HG02642 (cell line): ENCODE results near the gene HEYL.

ENCODE experiments used
- ATAC-seq: cut with Tn5 transposase; IDR thresholded peaks from one replicate; pipeline ENCODE4 v1.9.1; 2021; ENCODE audit warnings: mild to moderate bottlenecking; ENCODE audit not compliant: unreplicated experiment, poor library complexity

HEYL gene

DNA sequence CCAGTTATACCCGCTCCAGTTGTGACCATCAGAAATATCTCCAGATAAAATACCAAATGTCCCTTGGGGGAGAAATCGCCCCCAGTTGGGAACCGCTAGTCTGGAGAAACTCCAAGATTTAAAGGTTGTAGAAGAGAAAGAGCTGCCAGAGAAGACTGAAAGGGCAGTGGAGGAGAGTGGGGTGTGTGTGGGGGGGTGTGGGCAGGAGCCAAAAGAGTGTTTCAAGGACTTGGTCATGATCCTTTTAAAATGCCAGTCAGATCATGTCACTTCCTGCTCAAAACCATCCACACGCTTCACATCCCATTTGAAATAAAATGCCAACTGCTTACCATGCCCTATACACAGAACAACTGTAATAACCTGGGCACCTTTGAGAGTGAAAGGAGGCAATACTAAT, 3.4 kb upstream of the HEYL start:
- no peak for ATAC-seq

DNA sequence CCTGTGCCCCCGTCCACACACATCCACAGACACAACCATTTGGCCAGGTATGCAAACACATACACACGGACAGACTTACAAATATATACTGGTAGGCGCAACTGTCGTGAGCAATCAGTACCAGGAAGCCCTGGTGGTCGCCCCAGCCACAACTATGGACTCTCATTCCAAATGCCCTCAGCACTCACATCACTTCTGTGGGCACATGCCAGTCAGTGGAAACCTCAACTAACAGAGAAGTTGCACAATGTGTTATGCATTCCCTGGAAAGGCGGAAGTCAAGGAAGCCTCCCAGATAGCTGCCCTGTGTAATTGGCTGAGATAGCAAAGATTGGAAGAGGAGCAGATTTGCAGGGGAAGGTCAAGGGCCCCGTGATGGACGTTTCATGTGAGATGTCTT, 1.4 kb upstream of the HEYL start:
- no peak for ATAC-seq

DNA sequence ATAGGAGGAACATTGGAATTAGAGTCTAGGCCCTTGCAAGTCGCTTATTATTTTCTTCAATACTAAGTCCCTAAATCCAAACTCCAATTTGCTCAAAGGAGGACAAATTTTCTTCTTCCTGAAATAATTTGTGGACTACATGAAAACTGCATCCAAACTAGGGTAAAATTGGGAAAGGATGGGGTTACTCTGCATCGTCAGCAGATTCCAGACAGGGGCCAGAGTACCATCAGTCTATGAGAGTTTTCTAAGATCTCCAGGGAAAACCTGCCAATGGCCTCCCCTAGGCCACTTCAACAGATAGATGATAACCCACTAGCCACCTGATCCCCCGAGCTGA, 508 bp downstream of the HEYL start:
- ATAC-seq = no peak

DNA sequence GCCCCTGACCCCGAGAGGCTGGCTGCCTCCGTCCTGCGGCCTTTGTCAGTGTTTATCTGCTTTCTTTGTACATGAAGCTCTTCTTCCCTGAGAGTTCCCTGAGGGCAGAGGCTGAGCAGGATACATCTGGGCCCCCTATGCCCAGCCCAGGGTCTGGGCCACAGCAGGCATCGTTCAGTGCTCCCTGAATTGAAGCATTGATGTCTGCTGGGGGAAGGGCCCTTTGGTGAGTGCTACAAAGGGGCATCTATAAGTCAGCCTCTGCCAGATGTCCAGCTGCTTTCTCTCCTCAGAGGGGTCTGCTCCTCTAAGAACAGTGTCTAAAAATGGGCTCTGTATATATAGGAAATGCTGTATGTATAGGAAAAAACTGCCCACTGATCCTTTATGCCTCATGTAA, 2.1 kb downstream of the HEYL start:
- no peak for ATAC-seq

DNA sequence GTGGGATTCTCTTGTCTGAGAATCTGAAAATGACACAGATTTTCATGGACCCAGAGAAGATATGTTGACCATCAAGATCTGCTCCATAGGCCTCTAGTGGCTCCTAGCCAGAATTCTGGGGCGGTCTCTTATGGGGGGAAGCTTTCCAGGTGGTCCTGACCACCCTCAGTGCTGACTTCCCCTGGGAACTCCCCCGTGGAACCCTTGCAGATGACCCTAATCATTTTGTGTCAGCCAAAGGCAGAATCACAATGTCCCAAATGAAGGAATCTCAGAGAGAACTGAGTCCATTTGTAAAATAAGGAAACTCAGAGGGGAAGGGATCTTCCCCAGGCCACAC, 3.6 kb downstream of the HEYL start:
- ATAC-seq = no peak

DNA sequence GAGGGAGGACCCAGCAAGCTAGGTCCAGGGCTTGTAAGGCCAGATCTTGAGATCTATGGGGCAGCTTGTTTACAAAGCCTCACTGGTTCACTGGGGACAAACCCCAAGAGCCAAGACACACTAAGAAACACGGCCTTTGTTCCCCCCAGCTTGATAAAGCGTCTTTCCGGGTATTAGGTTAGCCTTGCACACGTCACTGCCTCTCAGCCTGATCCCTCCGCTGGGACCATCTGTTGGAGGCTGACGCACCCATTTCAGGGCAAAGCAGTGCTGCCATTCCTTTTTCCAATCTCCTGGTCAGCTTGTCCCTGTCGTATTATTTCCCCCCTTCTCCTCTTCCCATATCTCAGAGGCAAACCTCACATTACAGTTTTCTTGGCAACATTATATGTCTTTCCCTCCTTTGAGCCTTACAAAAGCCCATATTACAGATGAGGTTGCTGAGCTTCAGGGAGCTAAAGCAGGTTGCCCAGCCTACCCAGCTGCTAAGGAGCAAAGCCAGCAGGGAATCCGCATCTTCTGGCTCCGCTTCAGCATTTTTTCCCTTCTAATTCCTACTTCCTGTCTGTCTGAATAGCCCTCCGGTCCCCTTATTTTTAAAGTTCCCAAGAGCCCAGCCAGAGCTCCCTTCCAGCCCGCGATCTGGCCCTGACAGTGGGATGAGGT, 4.1 kb downstream of the HEYL start:
- no peak for ATAC-seq

DNA sequence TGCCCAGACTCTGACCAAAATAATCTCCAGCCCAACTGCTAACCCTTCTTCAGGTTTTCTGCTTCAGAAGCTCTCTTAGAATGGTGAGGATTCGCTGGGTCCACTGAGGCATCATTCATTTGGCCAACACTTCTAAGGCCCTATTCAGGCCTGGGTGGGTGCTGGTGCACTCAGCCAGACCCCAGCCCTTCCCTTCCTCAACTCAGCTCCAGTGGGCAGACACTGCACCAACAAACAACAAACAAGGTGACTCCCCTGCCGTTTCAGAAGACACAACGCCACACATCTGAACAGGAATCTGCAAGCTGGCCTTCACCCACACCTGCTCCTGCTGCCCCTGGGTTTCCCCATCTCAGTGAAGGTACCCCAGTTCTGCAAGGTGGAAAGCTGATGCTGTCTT, 6.0 kb downstream of the HEYL start:
- ATAC-seq = no peak

DNA sequence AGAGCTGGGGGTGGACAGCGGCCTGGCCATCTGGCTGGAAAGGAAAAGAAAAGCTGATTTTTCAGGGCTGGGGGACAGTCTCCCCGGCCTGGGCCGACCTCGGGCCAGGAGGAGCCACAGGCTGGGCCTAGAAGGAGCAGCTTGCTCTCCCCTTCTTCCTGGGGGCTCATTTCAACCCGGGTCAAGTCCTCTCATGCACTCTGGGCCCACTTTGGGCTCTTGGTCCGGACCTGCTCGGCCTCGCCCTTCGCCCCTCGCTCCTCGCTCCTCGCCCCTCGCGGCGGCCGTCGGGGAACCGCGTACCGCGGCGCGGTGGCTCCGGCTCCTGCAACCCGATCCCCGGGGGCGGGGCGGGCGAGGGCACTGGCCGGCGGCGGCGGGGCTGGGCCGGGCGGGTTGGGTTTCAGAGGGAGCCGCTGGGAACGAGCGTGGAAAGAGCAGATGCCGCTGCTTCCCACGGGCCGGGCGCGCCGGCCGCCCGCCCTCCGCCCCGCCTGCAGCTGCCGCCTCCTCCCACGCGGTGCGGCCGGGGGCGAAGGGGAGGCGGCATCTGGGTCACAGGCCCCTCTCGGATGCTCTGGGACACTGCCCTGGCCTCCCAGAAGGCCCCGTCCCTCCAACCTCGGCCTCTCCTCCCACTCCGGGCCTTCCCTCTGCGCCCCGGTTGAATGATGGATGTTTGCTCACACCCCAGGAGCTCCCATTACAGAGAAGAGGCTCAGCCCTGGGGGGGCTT, 6.6 kb downstream of the HEYL start:
- no peak for ATAC-seq

DNA sequence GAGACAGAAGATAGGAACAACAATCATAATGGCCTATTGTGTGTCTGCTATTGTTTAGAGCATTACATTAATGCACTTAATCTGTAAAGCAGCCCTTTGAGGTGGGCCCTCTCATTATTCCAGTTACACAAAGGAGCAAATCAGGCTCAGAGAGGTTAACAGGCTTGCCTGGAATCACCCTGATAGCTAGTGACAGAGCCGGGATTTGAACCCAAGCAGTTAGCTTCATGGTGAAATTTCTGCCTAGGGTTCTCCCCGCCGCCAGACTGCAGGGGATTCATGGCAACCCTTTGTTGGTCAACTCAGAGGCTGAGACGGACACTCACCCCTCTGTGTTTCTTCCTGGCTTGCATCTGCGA, 7.1 kb downstream of the HEYL start:
- no peak for ATAC-seq

DNA sequence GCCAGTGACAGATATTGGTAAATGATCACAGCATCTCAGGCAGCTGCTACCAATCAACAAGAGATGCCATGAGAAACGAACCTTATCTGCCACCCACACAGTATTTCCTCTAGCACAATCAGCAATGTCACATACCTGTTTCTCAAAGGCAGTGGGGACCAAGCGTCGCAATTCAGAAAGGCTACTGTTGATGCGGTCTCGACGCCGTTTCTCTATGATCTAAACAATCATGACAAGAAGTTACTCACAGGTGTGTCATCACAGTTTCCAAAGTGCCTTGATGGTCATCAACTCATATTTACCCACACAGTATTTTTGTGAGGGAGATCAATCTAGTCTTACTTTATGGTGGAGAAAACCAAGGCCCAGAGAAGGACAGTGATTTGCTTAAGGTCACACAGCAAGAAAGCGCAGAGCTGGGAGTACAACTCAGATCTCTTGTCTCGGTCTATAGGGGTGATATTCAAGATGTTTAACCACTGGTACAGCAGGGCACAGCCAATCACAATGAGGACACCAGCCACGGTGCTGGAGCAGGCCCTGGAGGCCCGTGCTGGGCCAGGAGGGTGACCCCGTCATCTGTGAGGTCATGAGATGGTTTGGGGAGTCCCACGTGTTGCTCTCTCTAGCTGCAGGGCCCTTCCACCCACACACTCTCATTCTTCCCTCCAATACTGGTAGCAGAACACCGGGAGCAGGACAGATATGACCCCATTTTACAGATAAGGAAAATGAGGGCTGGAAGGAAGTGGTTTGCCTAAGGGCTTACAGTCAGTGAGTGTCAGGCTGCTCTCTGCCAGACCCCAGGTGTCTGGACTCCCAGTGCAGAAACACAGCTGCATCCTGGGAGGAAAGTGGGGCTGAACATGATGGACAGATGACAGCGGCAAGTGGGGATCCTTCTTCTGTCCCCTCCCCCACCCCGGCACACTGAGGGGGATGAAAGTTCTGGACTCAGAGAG, 7.8 kb downstream of the HEYL start:
- ATAC-seq = no peak

DNA sequence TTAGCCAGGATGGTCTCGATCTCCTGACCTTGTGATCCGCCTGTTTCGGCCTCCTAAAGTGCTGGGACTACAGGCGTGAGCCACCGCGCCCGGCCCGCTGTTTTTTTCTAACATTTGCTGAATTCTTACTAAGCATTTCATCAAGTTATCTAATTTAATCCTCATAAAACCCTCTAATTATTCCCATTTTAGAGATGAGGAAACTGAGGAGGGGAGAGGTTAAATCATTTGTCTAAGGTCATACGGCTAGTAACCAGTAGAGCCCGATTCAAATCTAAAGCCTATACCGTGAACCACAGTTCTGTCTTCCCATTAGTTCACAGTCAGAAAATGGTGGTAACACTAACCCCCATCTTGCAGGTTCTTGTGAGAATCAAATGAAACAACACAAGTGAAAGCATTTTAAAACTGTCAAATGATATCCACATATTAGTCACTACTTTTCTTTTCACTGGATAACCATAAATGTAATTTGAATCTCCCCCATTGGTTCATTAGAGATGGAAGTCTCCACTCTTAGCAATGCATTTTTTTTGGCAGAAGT, 10.6 kb downstream of the HEYL start:
- no peak for ATAC-seq

DNA sequence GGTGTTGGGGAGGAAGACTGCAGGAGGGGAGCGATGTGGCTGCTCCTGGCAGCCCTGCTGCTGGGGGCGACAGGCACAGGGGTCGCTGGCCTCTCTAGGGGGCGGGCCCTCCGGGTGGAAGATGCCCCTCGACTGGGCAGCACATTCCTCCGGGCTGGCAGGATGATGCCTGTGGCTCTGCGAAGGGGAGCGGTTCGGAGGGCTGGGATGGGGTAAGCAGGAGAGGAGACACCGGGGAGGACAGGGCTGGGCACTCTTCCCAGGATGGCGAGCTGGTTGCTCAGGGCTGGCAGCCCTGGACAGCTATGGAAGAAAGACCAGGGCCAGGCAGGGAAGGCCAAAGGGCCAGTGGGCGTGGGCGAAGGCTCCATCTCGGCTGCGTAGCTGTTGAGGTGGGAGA, 12.8 kb downstream of the HEYL start:
- ATAC-seq = no peak

DNA sequence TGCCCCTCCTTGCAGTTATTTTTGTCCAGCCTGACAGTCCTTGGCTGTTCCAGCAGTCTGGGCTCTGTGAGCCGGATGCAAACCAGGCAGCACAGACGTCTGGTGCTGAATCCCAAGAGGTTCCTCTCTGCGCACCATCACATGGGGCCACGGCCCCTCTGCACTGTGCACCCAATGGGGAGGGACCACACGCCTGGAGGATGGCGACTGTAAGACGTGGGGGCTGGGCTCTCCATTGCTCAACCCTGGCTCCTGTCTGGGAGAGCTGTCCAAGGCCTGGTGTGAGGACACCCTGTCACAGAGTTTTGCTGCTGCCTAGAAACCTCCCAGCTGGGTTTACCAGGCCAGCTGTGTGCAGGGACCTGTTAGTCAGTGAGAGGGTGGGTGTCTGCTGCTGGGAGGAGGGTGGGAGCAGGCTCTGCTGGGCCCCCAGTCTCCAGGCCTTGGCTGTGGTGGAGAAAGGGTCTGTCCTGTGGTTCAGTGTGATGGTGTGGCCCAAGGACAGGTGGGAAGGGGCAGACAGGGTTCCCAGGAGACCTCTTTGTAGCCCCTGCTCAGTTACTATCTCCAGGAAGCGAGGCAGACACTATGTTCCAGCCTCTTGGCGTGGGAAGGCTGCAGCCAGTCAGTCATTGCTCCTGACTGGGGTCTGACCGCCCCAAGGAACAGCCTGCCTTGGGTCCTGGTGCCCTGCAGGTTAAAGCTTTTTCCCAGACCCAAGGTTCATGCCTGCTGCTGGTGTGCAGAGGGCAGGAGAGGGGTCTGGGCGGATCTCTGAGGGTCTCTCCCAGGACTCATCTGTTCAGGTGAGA, 13.8 kb downstream of the HEYL start:
- ATAC-seq = no peak

DNA sequence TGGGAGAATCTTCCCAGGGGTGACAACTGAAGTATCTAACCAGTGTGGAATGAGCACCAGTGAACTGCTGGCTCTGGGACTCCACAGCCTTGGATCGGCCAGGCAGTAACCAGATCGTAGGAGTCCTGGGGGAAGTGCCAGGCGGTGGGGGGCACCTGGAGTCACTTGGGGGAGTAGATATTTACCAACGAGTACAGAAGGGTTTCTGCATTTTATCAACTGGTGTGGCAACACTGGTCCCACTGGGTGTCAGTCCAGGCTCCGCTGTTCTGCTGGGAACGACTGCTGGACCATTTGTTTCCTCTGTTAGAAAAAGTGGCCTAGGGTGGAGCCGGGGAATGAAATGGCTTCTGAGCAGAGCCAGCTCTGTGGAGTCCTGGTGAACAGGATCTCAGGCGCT, 14.4 kb downstream of the HEYL start:
- no peak for ATAC-seq

DNA sequence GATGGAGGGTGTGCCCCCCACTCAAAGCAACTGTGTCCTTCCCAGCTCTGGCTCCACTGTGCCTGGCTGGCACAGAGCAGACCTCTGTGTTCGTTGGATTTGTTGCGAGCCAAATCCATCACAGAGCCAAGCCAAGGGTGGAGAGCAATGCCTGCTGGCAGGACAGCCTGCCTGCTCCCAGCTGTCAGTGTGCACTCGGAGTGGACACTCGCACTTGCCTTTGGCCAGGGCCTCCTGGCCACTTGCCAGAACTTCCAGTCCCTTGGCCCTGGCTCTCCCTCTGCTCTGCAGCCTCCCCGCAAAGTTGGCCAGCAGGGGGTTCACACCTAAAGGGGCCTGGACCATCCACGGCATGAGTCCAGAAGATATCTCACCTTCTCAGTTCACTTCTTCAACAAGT, 16.4 kb downstream of the HEYL start:
- ATAC-seq = no peak

DNA sequence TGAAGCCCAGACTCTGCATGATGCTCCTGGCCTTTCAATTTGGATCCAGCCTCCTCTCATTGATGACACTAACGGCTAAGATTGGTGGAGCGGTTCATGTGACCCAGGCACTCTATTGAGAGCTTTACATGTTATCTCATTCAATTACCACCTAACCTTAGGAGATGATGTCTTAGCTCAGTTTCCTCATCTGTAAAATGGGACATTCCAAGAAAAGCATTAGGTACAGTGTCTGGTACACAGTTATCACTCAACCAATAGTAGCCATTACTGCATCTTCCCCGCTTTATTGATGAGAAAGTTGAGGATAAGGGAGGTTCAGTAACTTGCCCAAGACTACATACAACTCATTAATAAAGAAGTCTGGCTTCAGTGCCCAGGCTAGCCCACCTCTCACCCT, 17.0 kb downstream of the HEYL start:
- no peak for ATAC-seq

DNA sequence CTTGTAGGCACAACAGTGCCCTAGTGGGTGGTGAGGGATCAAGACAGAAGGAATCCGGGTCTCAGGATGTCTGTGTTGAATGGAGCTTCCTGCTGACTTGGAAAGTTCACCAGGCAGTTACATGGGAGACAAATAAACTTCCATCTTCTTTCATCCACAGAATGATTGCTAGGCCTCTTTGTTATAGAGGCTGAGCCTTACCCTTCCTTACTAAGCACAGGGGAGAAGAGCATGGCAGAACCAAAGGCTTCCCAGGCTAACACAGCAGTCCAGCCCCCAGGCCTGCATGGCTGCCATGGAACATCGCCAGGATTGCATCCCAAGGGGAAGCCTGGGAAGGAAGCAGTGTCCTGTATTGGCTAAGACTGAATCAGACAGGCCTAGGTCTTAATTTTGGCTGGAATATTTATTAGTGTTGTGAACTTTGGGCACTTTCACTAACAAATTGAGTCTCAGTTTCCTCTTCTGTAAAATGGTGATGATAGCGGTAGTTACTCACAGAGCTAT, 18.7 kb downstream of the HEYL start:
- ATAC-seq = no peak

DNA sequence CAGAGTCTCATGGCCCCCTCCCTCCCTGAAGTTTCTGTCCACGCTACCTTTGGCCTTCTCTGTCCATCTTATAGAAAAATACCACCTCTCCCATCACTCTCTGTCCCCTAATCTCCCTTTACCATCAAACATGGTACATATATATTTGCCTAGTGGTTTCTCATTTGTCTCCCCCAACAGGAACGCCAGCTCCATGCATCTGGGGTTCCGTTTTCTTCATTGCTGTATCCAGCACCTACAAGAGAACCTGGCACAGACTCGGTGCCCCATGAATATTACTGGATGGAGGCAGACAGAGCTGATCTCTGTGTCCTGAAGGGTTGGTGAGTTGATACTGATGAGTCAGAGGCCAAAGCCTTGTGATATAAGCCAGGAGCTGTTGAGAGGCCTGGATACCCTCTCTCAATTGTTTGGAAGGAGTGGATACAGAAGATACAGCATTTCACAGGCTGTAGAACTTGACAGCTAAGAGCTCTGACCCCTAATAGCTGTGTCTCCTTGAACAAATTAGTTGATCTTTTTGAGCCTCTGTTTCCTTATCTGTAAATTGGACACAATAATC, 21.9 kb downstream of the HEYL start:
- no peak for ATAC-seq

DNA sequence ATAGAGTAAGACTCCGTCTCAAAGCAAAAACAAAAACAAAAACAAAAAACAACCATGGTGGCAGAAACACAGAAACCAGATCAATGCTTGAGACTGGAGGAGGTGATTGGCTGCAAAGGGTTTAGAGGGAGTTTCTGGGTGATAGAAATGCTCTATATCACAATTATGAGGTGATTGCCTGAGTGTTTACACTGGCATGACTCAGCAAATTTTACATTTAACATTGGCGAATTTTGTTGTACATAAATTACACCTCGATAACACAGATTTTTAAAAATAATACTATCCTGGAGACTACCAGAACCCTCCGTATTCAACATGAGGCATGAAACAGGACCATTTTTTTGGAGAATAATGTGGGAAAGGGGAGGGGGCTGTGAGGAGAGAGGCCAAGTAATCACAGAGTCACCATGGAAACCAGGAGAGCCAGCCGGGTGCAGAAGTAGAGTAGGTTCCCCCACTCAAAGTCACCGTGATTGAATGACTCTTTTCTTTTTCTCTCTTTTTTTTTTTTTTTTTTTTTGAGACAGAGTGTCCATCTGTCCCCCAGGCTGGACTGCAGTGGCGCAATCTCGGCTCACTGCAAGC, 24.3 kb downstream of the HEYL start:
- ATAC-seq = no peak

DNA sequence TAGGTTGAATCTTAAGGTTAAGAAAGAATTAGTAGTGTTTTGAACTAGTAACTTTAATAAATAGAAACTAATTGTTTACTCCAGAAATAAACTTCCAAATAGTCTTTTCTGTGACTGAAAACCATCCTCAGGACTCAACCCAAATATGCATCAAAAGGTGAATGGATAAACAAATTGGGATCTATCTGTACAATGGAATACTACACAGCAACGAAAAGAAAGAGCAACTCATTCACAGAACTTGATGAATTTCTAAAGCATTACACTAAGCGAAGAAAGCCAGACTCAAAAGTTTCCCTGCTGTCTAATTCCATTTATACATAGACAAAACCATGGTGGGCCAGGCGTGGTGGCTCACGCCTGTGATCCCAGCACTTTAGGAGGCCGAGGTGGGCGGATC, 25.0 kb downstream of the HEYL start:
- no peak for ATAC-seq
